GM12878 (cell line): ENCODE measurements around the gene RMDN3. TPM values are rescaled to one million over a fixed set of nuclear protein-coding genes. Genes with fewer than 3 reads are reported as not detected.

Experiments
- BCLAF1 ChIP-seq: fragments of 450-650 bp; IDR thresholded peaks from 2 replicates; pipeline ENCODE4 v1.6.1; 2017; ENCODE audit warnings: antibody characterized with exemption, mild to moderate bottlenecking, moderate library complexity
- BMI1 ChIP-seq: fragments of 450-650 bp; IDR thresholded peaks from 2 replicates; pipeline ENCODE4 v1.6.1; 2016; ENCODE audit warnings: mild to moderate bottlenecking, moderate library complexity, borderline replicate concordance
- CHD2 ChIP-seq: IDR thresholded peaks from 2 replicates; pipeline ENCODE4 v1.6.1; 2011; ENCODE audit warnings: low read depth, low read length, improper control_type of control experiment, borderline replicate concordance
- CHD4 ChIP-seq: fragments of 200-600 bp; sonication (generic); IDR thresholded peaks from 2 replicates; pipeline ENCODE4 v1.6.1; 2016; ENCODE audit warnings: mild to moderate bottlenecking
- CREM ChIP-seq: IDR thresholded peaks from 2 replicates; pipeline ENCODE4 v1.6.1; 2014; ENCODE audit warnings: antibody characterized with exemption, low read depth
- ESRRA ChIP-seq: IDR thresholded peaks from 2 replicates; pipeline ENCODE4 v1.6.1; 2012; ENCODE audit warnings: mild to moderate bottlenecking, low read length, improper control_type of control experiment
- HCFC1 ChIP-seq: fragments of 150-350 bp; IDR thresholded peaks from 2 replicates; pipeline ENCODE4 v1.6.1; 2014; ENCODE audit warnings: low read length
- IKZF2 ChIP-seq, 2 experiments: fragments of 450-650 bp; IDR thresholded peaks; 2 replicates each; pipeline ENCODE4 v1.6.1; 2017; ENCODE audit warnings: mild to moderate bottlenecking in 2 of 2, moderate library complexity in 2 of 2
- MYB ChIP-seq: fragments of 150-350 bp; IDR thresholded peaks from 2 replicates; pipeline ENCODE4 v1.6.1; 2014; ENCODE audit warnings: mild to moderate bottlenecking, low read depth, low read length, borderline replicate concordance
- NFXL1 ChIP-seq: fragments of 450-650 bp; IDR thresholded peaks from 2 replicates; pipeline ENCODE4 v1.6.1; 2017; ENCODE audit warnings: antibody characterized with exemption, mild to moderate bottlenecking, borderline replicate concordance
- NR2C2 ChIP-seq: IDR thresholded peaks from 2 replicates; pipeline ENCODE4 v1.6.1; 2011; ENCODE audit warnings: borderline replicate concordance, low read depth; ENCODE audit not compliant: control insufficient read depth, insufficient read length
- NR2F1 ChIP-seq: fragments of 450-650 bp; conservative IDR thresholded peaks from 2 replicates; pipeline ENCODE4 v1.6.1; 2017; ENCODE audit warnings: mild to moderate bottlenecking
- PML ChIP-seq: IDR thresholded peaks from 2 replicates; pipeline ENCODE4 v1.6.1; 2012; ENCODE audit warnings: low read length, inconsistent platforms
- POLR2A ChIP-seq: IDR thresholded peaks from 2 replicates; pipeline ENCODE4 v1.6.1; 2011; ENCODE audit warnings: low read depth, mild to moderate bottlenecking, low read length
- RAD51 ChIP-seq: fragments of 450-650 bp; IDR thresholded peaks from 2 replicates; pipeline ENCODE4 v1.6.1; 2016; ENCODE audit warnings: moderate library complexity, mild to moderate bottlenecking, inconsistent platforms
- RB1 ChIP-seq: fragments of 450-650 bp; formaldehyde crosslinking; IDR thresholded peaks from 2 replicates; pipeline ENCODE4 v1.6.1; 2017; ENCODE audit warnings: mild to moderate bottlenecking, borderline replicate concordance
- RELB ChIP-seq: fragments of 450-650 bp; IDR thresholded peaks from 2 replicates; pipeline ENCODE4 v1.6.1; 2017; ENCODE audit warnings: low read depth, mild to moderate bottlenecking, moderate library complexity
- ZNF384 ChIP-seq: IDR thresholded peaks from 2 replicates; pipeline ENCODE4 v1.6.1; 2012; ENCODE audit warnings: low read depth, mild to moderate bottlenecking, low read length, improper control_type of control experiment, borderline replicate concordance
- ZNF622 ChIP-seq: fragments of 450-650 bp; IDR thresholded peaks from 2 replicates; pipeline ENCODE4 v1.6.1; 2017; ENCODE audit warnings: mild to moderate bottlenecking, inconsistent platforms
- polyA plus RNA-seq, 11 experiments: library from polyadenylated mRNA; depleted of rRNA in 4 of 11; unstranded in 6 of 11; stranded (reverse) in 5 of 11; fragments of >200 nt; fragmentation: Nextera tagmentation in 4 of 11; fragmentation: Illumina TruSeq in 1 of 11; extraction: Ambion mirVana in 4 of 11; extraction: Trizol in 1 of 11; gene quantifications; 1 replicate in 1 of 11; 2 replicates in 10 of 11; pipeline versions ENCODE4 v1.2.1 to v1.2.3, GENCODE V29; 2011 to 2016; ENCODE audit warnings: inconsistent platforms in 2 of 11, missing spikeins in 2 of 11, low read depth in 1 of 11
- total RNA-seq, 4 experiments: library from RNA; depleted of rRNA in 3 of 4; stranded (reverse); fragments of >200 nt in 3 of 4; fragmentation: Illumina TruSeq in 1 of 4; extraction: Trizol in 1 of 4; gene quantifications; 2 replicates each; pipeline versions ENCODE4 v1.2.1 to v1.2.3, GENCODE V29; 2013 to 2021
- TF ChIP-seq, protein P1 (sequence below): fragments of 150-350 bp; IDR thresholded peaks from 2 replicates; pipeline ENCODE4 v1.6.1; 2016; ENCODE audit warnings: low read depth, low read length

RMDN3 gene
- total and polyA plus RNA-seq, 10 of the 15 experiments (the other 5 are each of a cell fraction or from before 2014, with no cell fraction given) = 5.7 to 44.4 (median 20.3) TPM

DNA sequence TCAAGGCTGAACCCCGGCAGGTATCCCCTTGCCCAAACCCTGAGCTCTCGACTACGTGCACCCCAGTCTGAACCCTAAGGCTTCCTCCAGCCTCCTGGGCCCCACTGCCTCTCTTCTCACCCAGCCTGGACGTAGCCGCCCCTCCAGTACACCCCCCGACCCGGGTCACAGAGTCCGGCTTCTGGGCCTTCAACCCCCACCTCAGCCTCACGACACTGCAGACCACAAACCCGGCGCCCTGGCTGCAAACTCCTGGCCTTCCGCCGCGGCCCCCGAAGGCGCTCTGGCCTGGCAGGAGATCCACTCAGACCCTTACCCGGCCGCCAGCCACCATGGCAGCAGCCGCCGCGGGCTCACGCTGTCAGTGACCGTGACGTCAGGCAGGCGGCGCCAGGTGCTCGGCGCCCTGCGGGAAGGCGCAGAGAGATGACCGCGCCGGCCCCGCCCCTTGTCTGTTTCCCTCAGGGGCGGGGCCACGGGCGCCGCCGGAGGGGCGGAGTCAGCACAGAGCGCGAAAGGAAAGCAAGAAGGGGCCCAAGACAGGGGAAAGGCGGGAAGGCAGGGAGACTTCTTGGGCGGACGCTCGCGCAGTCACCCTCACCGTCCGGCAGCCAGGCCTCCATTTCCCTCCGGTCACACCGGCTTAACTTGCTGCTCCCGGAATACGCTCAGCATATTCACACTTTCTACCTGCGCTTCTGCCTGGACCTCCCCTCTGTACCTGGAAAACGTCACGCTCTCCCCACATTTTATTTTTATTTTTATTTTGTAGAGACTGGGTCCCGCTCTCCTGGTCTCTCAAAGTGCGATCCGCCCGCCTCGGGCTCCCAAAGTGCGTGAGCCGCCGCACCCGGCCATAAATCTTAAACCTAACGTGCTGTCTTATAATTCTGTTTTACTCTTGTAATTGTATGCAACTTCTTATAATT, at the start of gene RMDN3 (continued):
- TF ChIP-seq CHD2 (no peak), POLR2A (peak; percentile 93), ZNF622 (no peak), PML (peak; percentile 77; the same call in 1 of the 2 replicates), IKZF2 (IDR thresholded peaks at IDR 0.05) (no peak; a peak in 1 of 4 replicates), RELB (peak; percentile 83), HCFC1 (peak; percentile 83), CHD4 (no peak), ESRRA (no peak), NFXL1 (no peak), ZNF384 (no peak), BCLAF1 (no peak), BMI1 (no peak), RB1 (peak; percentile 98), NR2F1 (peak; percentile 31; the same call in 1 of the 2 replicates), NR2C2 (no peak), RAD51 (no peak), MYB (no peak), CREM (peak; percentile 100)
- TF ChIP-seq, protein P1, sequence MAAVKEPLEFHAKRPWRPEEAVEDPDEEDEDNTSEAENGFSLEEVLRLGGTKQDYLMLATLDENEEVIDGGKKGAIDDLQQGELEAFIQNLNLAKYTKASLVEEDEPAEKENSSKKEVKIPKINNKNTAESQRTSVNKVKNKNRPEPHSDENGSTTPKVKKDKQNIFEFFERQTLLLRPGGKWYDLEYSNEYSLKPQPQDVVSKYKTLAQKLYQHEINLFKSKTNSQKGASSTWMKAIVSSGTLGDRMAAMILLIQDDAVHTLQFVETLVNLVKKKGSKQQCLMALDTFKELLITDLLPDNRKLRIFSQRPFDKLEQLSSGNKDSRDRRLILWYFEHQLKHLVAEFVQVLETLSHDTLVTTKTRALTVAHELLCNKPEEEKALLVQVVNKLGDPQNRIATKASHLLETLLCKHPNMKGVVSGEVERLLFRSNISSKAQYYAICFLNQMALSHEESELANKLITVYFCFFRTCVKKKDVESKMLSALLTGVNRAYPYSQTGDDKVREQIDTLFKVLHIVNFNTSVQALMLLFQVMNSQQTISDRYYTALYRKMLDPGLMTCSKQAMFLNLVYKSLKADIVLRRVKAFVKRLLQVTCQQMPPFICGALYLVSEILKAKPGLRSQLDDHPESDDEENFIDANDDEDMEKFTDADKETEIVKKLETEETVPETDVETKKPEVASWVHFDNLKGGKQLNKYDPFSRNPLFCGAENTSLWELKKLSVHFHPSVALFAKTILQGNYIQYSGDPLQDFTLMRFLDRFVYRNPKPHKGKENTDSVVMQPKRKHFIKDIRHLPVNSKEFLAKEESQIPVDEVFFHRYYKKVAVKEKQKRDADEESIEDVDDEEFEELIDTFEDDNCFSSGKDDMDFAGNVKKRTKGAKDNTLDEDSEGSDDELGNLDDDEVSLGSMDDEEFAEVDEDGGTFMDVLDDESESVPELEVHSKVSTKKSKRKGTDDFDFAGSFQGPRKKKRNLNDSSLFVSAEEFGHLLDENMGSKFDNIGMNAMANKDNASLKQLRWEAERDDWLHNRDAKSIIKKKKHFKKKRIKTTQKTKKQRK = no peak
